Occipital lobe (tissue), 3 donors: ENCODE data around the gene SGSM1. TPM values are rescaled to one million over a fixed set of nuclear protein-coding genes. Genes with fewer than 3 reads are reported as not detected.

ENCODE experiments used
- DNase-seq: peaks from one replicate; lab custom pipeline; 2025; lab: John Stamatoyannopoulos, UW
- small RNA-seq: library from RNA; depleted of rRNA; stranded (forward); fragments of <200 nt; gene quantifications from one replicate; pipeline ENCODE3, GENCODE V24; 2014
- total RNA-seq: library from RNA; depleted of rRNA; stranded (reverse); fragments of >200 nt; gene quantifications from one replicate; pipeline ENCODE4 v1.2.3, GENCODE V29; 2014

The SGSM1 gene
- total RNA-seq, 1 donor from 2014 or later, result 11.4 TPM

DNA sequence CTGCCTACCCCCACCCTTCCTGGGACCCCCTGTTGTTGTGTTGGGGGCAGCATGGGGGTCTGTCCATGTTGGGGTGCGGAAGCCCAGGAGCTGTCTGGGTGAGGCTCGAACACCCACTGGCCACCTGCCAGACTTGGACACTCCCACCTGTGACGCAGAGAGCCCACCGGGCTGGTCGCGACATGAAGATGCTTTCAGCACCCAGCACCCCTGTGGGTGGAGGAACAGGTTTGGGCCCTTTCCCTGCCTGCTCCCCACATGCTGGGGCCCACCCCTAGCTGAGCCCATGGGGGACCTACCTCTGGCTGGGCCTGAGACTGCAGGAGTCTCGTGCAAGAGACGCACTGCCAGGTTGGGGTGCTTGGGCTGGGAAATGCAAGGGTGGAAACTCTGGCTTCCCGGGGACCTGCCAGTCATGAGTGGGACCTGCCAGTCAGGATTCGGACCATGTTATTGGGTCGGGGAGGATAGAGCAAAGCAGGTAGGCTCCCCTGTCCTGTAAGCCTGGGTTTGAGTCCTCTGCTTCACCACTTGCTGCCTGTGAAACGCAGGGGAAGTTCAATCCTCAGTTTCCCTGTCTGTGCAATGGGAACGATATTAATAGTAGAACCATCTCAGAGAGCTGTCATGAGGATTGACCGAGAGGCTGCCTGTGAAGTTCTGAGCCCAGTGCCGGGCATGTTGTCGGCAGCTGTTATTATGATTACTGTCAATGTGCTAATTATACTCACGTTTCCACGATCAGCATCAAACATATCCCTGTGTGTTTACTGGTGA is 170.6 kb downstream of the SGSM1 start:
- DNase-seq, result no peak

Small RNA genes lying within 50 kb of the gene (small RNA-seq; reads per million reads assigned to genes)
- gene RF00275, result not detected

Other genes starting within 250 kb of the SGSM1 start
- gene LRRC75B, start 213.1 kb upstream of the SGSM1 start, total RNA-seq, result 5.3 TPM
- 2.2 TPM for gene GGT1, start 203.0 kb upstream of the SGSM1 start, total RNA-seq
- 0.16 TPM for gene PIWIL3, start 31.5 kb upstream of the SGSM1 start, total RNA-seq
- gene LHFPL7, start 140.5 kb downstream of the SGSM1 start, total RNA-seq, result not detected
- gene KIAA1671, start 146.5 kb downstream of the SGSM1 start, total RNA-seq, result 5.0 TPM